Measurements from ENCODE around the gene LILRA1.
"Not testable (repeated sequence)": the region's sequence is repeated elsewhere in the genome, so short reads cannot be mapped to it uniquely, and the experiment has no call there.

DNA sequence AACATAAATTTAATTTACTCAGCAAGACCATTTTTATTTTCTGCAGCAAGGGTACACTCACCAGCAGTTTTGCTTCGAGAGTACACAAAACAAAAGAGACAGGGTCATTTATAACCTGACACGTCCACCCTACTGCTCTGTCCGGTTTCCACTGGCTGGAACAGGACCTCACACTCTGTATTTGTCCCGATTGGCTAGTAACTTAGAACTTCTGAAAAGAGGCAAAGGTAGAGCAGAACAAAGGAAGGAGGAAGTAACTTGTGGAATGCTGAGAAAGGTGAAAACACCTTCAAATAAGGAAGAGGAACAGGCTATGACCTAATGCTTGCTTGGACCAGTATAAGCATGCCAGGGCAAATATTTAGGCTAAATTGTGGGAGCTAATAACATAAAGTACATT is 34.5 kb downstream of the LILRA1 start:
- not testable (repeated sequence) for TF ChIP-seq POLR2A, CTCF (IDR thresholded peaks at IDR 0.05)
